GM12892 (cell line): Measurements from ENCODE around the gene POU2F3.

Experiments
- POLR2A ChIP-seq: IDR thresholded peaks from 2 replicates; pipeline ENCODE4 v1.6.1; 2011; ENCODE audit warnings: low read depth, low read length, control low read depth
- TAF1 ChIP-seq: IDR thresholded peaks from 2 replicates; pipeline ENCODE4 v1.6.1; 2011; ENCODE audit warnings: low read depth, mild to moderate bottlenecking, control low read depth, low read length, borderline replicate concordance

DNA sequence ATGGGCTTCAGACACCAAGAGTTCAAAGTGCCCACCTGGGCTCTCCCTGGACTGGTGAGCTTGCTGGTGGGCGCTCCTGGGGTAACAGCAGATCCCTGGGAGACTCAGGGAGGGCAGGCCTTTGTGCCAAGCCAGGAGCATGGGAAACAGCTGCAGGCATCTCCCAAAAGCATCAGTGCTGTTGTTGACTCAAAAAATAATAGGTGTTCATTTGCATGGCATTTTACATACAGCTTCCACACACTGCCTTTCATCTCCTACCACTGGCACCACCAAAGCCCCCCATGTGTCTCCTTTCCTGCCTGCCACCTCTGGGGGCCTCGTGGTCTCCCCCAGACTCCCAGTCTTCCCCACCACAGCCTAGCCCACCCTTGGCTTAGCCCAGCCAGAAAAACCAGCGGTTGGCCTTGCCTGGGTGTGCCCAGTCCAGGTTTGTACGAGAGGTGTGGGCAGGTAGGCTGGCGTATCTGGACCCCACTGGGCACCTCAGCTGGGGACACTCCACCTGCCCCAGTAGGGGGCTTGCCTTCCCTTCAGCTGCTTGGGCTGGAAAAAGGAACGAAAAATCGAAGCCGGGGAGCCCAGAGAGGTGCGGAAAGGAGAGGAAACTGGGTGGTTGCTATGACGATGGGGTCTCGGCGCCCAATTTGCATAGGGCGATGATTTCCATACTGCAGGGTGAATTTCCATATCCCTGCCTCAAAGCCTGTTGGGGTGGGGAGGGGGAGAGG, 15.0 kb downstream of the POU2F3 start:
- TF ChIP-seq POLR2A: no peak
- no peak for TF ChIP-seq TAF1
